ENCODE results near the gene CLPSL1.
A peak's percentile ranks its signal among the peaks of the same experiment; 100 is the strongest.

CLPSL1 gene

GRCh38 chr6:35797837-35798526 lies 17.2 kb downstream of the CLPSL1 start:
- no peak for DNase-seq

- DNase-seq = no peak
Measured at GRCh38 chr6:35798706-35799105, 17.9 kb downstream of the CLPSL1 start.

GRCh38 chr6:35801148-35801547 lies 20.3 kb downstream of the CLPSL1 start:
- DNase-seq = no peak

GRCh38 chr6:35804996-35805736 lies 24.3 kb downstream of the CLPSL1 start, which contains the start of gene LHFPL5:
Gene LHFPL5, plus strand, starts transcription at chr6:35805352. Its CDS starts 319 bp downstream, at chr6:35805671.
- peak; percentile 59 for DNase-seq

GRCh38 chr6:35808688-35809087 lies 27.9 kb downstream of the CLPSL1 start:
- peak; percentile 99 for DNase-seq

GRCh38 chr6:35809809-35810208 lies 29.0 kb downstream of the CLPSL1 start:
- DNase-seq = no peak

- DNase-seq = peak; percentile 93
Measured at GRCh38 chr6:35810971-35811698, 30.3 kb downstream of the CLPSL1 start.

- DNase-seq = no peak
Measured at GRCh38 chr6:35811699-35811995, 30.8 kb downstream of the CLPSL1 start.

- DNase-seq = no peak
Measured at GRCh38 chr6:35817515-35817914, 36.7 kb downstream of the CLPSL1 start.

GRCh38 chr6:35823601-35824000 lies 42.8 kb downstream of the CLPSL1 start:
- no peak for DNase-seq

GRCh38 chr6:35824552-35825192 lies 43.9 kb downstream of the CLPSL1 start:
- no peak for DNase-seq

GRCh38 chr6:35829306-35829705 lies 48.5 kb downstream of the CLPSL1 start:
- no peak for DNase-seq

GRCh38 chr6:35831257-35832007 lies 50.6 kb downstream of the CLPSL1 start:
- no peak for DNase-seq

- DNase-seq = no peak
Measured at GRCh38 chr6:35833536-35833935, 52.7 kb downstream of the CLPSL1 start.

Measured in NCI-H2171 treated with DMSO at 0.1 percent for 48 hours (cell line).